ENCODE results near the gene GPT2.

The GPT2 gene

GRCh38 chr16:46844771-46845170, 39.4 kb upstream of the GPT2 start:
- H3K27me3 Mint-ChIP-seq (ENCODE audit: low read depth, poor library complexity), result peaks cover 7% of the 10 kb centered on the region

GRCh38 chr16:46845952-46846351, 38.2 kb upstream of the GPT2 start:
- peaks cover 23% of the 10 kb centered on the region for H3K9me3 Mint-ChIP-seq

More at GRCh38 chr16:46844771-46845170, 39.4 kb upstream of the GPT2 start:
- Mint-ChIP-seq H3K4me3 (no peak overlapping the region), H3K4me1 (peaks cover 4% of the 10 kb centered on the region), H3K9me3 (peaks cover 23% of the 10 kb centered on the region), H3K27ac (no peak overlapping the region), H3K36me3 (ENCODE audit: low read depth) (no peaks in the 10 kb centered on the region)
- TF ChIP-seq CTCF (IDR thresholded peaks at IDR 0.05), result no peak
- DNase-seq, result no peak

GRCh38 chr16:46848768-46849764, 35.1 kb upstream of the GPT2 start:
- Mint-ChIP-seq H3K27ac (no peak overlapping the region), H3K9me3 (no peaks in the 10 kb centered on the region), H3K4me1 (peaks cover 4% of the 10 kb centered on the region), H3K36me3 (ENCODE audit: low read depth) (no peaks in the 10 kb centered on the region), H3K4me3 (no peak overlapping the region), H3K27me3 (ENCODE audit: low read depth, poor library complexity) (peaks cover 9% of the 10 kb centered on the region)
- TF ChIP-seq CTCF (IDR thresholded peaks at IDR 0.05), result no peak
- no peak for DNase-seq

More at GRCh38 chr16:46845952-46846351, 38.2 kb upstream of the GPT2 start:
- peaks cover 6% of the 10 kb centered on the region for H3K27me3 Mint-ChIP-seq (ENCODE audit: low read depth, poor library complexity)
- no peaks in the 10 kb centered on the region for H3K36me3 Mint-ChIP-seq (ENCODE audit: low read depth)
- no peak for DNase-seq
- peaks cover 4% of the 10 kb centered on the region for H3K4me1 Mint-ChIP-seq
- no peak overlapping the region for H3K27ac Mint-ChIP-seq
- no peak overlapping the region for H3K4me3 Mint-ChIP-seq
- no peak for TF ChIP-seq CTCF (IDR thresholded peaks at IDR 0.05)

- no peak overlapping the region for H3K4me3 Mint-ChIP-seq
- H3K27ac Mint-ChIP-seq, result no peak overlapping the region
These were observed 33.3 kb upstream of the GPT2 start for GRCh38 chr16:46850619-46851555.

GRCh38 chr16:46852130-46852529, 32.0 kb upstream of the GPT2 start:
- DNase-seq, result no peak
- H3K36me3 Mint-ChIP-seq (ENCODE audit: low read depth), result no peaks in the 10 kb centered on the region
- H3K4me1 Mint-ChIP-seq, result peaks cover 5% of the 10 kb centered on the region
- no peak overlapping the region for H3K4me3 Mint-ChIP-seq
- H3K9me3 Mint-ChIP-seq, result no peaks in the 10 kb centered on the region
- no peak for TF ChIP-seq CTCF (IDR thresholded peaks at IDR 0.05)
- peaks cover 9% of the 10 kb centered on the region for H3K27me3 Mint-ChIP-seq (ENCODE audit: low read depth, poor library complexity)
- H3K27ac Mint-ChIP-seq, result no peak overlapping the region

More at GRCh38 chr16:46850619-46851555, 33.3 kb upstream of the GPT2 start:
- no peak for TF ChIP-seq CTCF (IDR thresholded peaks at IDR 0.05)
- peaks cover 9% of the 10 kb centered on the region for H3K27me3 Mint-ChIP-seq (ENCODE audit: low read depth, poor library complexity)
- H3K4me1 Mint-ChIP-seq, result peaks cover 4% of the 10 kb centered on the region
- H3K36me3 Mint-ChIP-seq (ENCODE audit: low read depth), result no peaks in the 10 kb centered on the region
- no peak for DNase-seq
- H3K9me3 Mint-ChIP-seq, result no peaks in the 10 kb centered on the region

Measured in nephron progenitor cell (in vitro differentiated cells).